HepG2 (cell line): Measurements from ENCODE around the gene PGRMC1. TPM values are rescaled to one million over a fixed set of nuclear protein-coding genes. Genes with fewer than 3 reads are reported as not detected.

ENCODE experiments used
- ATAC-seq: fragments of 200-7000 bp; cut with Tn5 transposase; 3 replicates; pipeline ENCODE4 v1.9.1; 2020; ENCODE audit warnings: mild to moderate bottlenecking, moderate library complexity
- BruUV-seq: library from RNA; stranded (reverse); fragments of 400-500 nt; replicated peaks from 2 replicates; lab custom pipeline; 2021; lab: Mats Ljungman, UMichigan
- CTCF ChIA-PET: fragments of 300-600 bp; formaldehyde crosslinking; extraction: SDS; loops from one replicate; lab custom pipeline; 2021; ENCODE audit warnings: low total read pairs, inconsistent platforms, low intra/inter-chr PET ratio; lab: Yijun Ruan, JAX
- POLR2A ChIA-PET: fragments of 350-600 bp; sonication (Branson Sonifier 250); formaldehyde crosslinking; loops from one replicate; lab custom pipeline; 2020; ENCODE audit warnings: antibody characterized with exemption, inconsistent platforms; lab: Yijun Ruan, JAX
- DNase-seq: peaks from one replicate; pipeline ENCODE4 v3.0.0-alpha.2; 2015; ENCODE audit warnings: low spot score
- FAIRE-seq: peaks from 3 replicates; lab custom pipeline; 2011; peaks lifted over from hg19 to GRCh38; lab: Jason Lieb, UNC
- H2AFZ ChIP-seq: one replicate; pipeline ENCODE4 v1.6.1; 2011; ENCODE audit warnings: low read length, inconsistent platforms
- H3K27ac ChIP-seq: fragments of 300-600 bp; 3 replicates; pipeline ENCODE4 v1.8.0; 2011; ENCODE audit warnings: mixed run types, mild to moderate bottlenecking, mixed read lengths, low read length, inconsistent platforms; ENCODE audit not compliant: insufficient read depth; ENCODE audit errors: extremely low read length
- H3K27me3 ChIP-seq, 2 experiments: fragments of 200-600 bp in 1 of 2; 2 replicates in 1 of 2; 3 replicates in 1 of 2; pipeline versions ENCODE4 v1.6.0 to v1.8.0; 2011; ENCODE audit warnings: low read length in 2 of 2, mild to moderate bottlenecking in 2 of 2, moderate library complexity in 2 of 2, inconsistent platforms in 1 of 2; ENCODE audit not compliant: insufficient read depth in 2 of 2, control insufficient read depth in 1 of 2
- H3K36me3 ChIP-seq, 2 experiments: fragments of 200-600 bp in 1 of 2; replicated peaks in 1 of 2; 2 replicates in 1 of 2; 3 replicates in 1 of 2; pipeline versions ENCODE4 v1.5.1 to v1.8.0; 2011; ENCODE audit warnings: low read length in 2 of 2, inconsistent platforms in 1 of 2; ENCODE audit not compliant: insufficient read depth in 2 of 2, control insufficient read depth in 1 of 2
- H3K4me1 ChIP-seq: 2 replicates; pipeline ENCODE4 v1.5.1; 2012; ENCODE audit warnings: low read length, inconsistent platforms; ENCODE audit not compliant: insufficient read depth
- H3K4me2 ChIP-seq: 2 replicates; pipeline ENCODE4 v1.6.0; 2011; ENCODE audit warnings: low read depth, low read length, inconsistent platforms
- H3K4me3 ChIP-seq, 3 experiments: fragments of 200-600 bp in 1 of 3; sonication (generic), shearing (Covaris generic) in 1 of 3; replicated peaks in 1 of 3; 2 replicates each; pipeline ENCODE4 v1.5.1; 2011 to 2016; ENCODE audit warnings: low read length in 3 of 3, inconsistent platforms in 2 of 3, low read depth in 2 of 3, mild to moderate bottlenecking in 2 of 3, control low read depth in 1 of 3, mixed read lengths in 1 of 3; ENCODE audit not compliant: insufficient read depth in 1 of 3
- H3K79me2 ChIP-seq: one replicate; pipeline ENCODE4 v1.6.1; 2011; ENCODE audit warnings: low read length, inconsistent platforms; ENCODE audit not compliant: insufficient read depth
- H3K9ac ChIP-seq: 2 replicates; pipeline ENCODE4 v1.6.0; 2011; ENCODE audit warnings: mild to moderate bottlenecking, low read depth, low read length, inconsistent platforms; ENCODE audit not compliant: insufficient read depth
- H3K9me3 ChIP-seq: 2 replicates; pipeline ENCODE4 v1.5.1; 2012; ENCODE audit warnings: mild to moderate bottlenecking, low read length
- H4K20me1 ChIP-seq: 2 replicates; pipeline ENCODE4 v1.6.0; 2011; ENCODE audit warnings: inconsistent platforms, mild to moderate bottlenecking, low read length, moderate library complexity; ENCODE audit not compliant: insufficient read depth
- ARNT2 ChIP-seq: sonication (generic); formaldehyde crosslinking; IDR thresholded peaks from 2 replicates; pipeline ENCODE4 v1.8.0; 2022; ENCODE audit warnings: mild to moderate bottlenecking, low read depth, missing genetic modification reagents, moderate library complexity
- HHEX ChIP-seq: IDR thresholded peaks from 2 replicates; pipeline ENCODE4 v1.6.1; 2016; ENCODE audit warnings: control low read depth
- ISX ChIP-seq: sonication (generic); formaldehyde crosslinking; conservative IDR thresholded peaks from 2 replicates; pipeline ENCODE4 v1.5.0; 2020; ENCODE audit warnings: missing genetic modification reagents
- SMAD9 ChIP-seq: sonication (generic); formaldehyde crosslinking; IDR thresholded peaks from 2 replicates; pipeline ENCODE4 v1.5.1; 2020; ENCODE audit warnings: mild to moderate bottlenecking, missing genetic modification reagents
- WGBS: methylation state at CpG from one replicate; pipeline ENCODE4 v1.1.6; 2017; ENCODE audit warnings: low lambda C conversion rate; 5-methylcytosine and 5-hydroxymethylcytosine counted together
- in situ Hi-C: cut with HindIII; loops from 2 replicates; pipeline ENCODE4 v1.10.0; 2017; ENCODE audit warnings: low pct_unique_long_range_greater_than_20kb; ENCODE audit not compliant: extremely low pct_ligation_motif_present
- intact Hi-C: fragments of 100-400 bp; cut with micrococcal nuclease; formaldehyde crosslinking; loops from one replicate; pipeline ENCODE4 v1.10.0; 2022; ENCODE audit not compliant: unreplicated experiment
- polyA plus RNA-seq, 8 experiments: library from polyadenylated mRNA; depleted of rRNA in 3 of 8; stranded (reverse) in 7 of 8; unstranded in 1 of 8; fragments of >200 nt; fragmentation: Illumina TruSeq in 4 of 8; extraction: Trizol in 4 of 8; gene quantifications; 2 replicates each; pipeline versions ENCODE4 v1.2.1 to v1.2.3, GENCODE V29; 2011 to 2016; ENCODE audit warnings: low read depth in 4 of 8, missing spikeins in 1 of 8, mixed read lengths in 1 of 8; ENCODE audit not compliant: insufficient read depth in 1 of 8
- total RNA-seq, 5 experiments: library from RNA; depleted of rRNA; stranded (reverse); fragments of >200 nt; fragmentation: Illumina TruSeq; extraction: Trizol; gene quantifications; 2 replicates each; pipeline ENCODE4 v1.2.3, GENCODE V29; 2016; ENCODE audit warnings: low read depth in 1 of 5
- TF ChIP-seq, protein P1 (sequence below): fragments of 450-650 bp; IDR thresholded peaks from 2 replicates; pipeline ENCODE4 v1.6.1; 2016
- TF ChIP-seq, protein P2 (sequence below): sonication (generic); formaldehyde crosslinking; IDR thresholded peaks from 2 replicates; pipeline ENCODE4 v1.5.1; 2020; ENCODE audit warnings: missing genetic modification reagents, mild to moderate bottlenecking, borderline replicate concordance

Gene PGRMC1
- total and polyA plus RNA-seq, 2 of the 13 experiments (the other 11 are each of a cell fraction or from before 2014, with no cell fraction given) = 44.7 to 124 TPM

DNA sequence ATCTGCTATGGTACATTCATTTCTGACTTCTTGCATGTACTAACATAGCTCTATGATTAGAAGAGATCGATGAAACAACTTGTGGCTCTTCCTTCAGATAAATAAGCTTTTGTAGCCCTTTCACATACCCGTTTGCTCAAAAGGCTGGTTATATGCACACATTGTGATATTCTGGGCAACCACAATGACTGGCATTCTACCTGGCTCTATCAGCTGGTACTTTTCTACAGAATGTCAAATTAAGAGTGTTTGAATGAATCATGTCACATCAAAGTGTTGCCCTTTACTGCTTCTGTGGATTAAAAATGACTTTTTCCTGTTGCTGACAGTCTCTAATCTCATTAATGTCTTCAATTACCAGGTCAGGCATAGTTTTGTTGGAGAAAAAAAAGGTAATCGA is 11.6 kb downstream of the PGRMC1 start:
- DNase-seq (no peak), FAIRE-seq (no peak), ATAC-seq (no peak)
- Histone ChIP-seq H4K20me1 (no peaks in the 10 kb centered on the region), H3K4me3 (no peak overlapping the region), H2AFZ (no peak overlapping the region), H3K4me1 (no peaks in the 10 kb centered on the region), H3K36me3 (peaks cover 0 to 14% of the 10 kb centered on the region in 2 experiments; a peak in 2 of 5 replicates), H3K79me2 (no peaks in the 10 kb centered on the region), H3K27me3 (no peaks in the 10 kb centered on the region), H3K9ac (no peak overlapping the region), H3K9me3 (no peaks in the 10 kb centered on the region), H3K27ac (no peak overlapping the region), H3K4me2 (no peak overlapping the region)
- BruUV-seq = no TSS peak
- in situ Hi-C loops = no loop called here
- 100% methylated on average over 3 of the region's 3 CpGs for WGBS
- POLR2A ChIA-PET = no interaction called here
- TF ChIP-seq HHEX = no peak
- TF ChIP-seq, protein P1, sequence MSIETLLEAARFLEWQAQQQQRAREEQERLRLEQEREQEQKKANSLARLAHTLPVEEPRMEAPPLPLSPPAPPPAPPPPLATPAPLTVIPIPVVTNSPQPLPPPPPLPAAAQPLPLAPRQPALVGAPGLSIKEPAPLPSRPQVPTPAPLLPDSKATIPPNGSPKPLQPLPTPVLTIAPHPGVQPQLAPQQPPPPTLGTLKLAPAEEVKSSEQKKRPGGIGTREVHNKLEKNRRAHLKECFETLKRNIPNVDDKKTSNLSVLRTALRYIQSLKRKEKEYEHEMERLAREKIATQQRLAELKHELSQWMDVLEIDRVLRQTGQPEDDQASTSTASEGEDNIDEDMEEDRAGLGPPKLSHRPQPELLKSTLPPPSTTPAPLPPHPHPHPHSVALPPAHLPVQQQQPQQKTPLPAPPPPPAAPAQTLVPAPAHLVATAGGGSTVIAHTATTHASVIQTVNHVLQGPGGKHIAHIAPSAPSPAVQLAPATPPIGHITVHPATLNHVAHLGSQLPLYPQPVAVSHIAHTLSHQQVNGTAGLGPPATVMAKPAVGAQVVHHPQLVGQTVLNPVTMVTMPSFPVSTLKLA = no peak
- intact Hi-C loops = no loop called here
- CTCF ChIA-PET = no interaction called here

DNA sequence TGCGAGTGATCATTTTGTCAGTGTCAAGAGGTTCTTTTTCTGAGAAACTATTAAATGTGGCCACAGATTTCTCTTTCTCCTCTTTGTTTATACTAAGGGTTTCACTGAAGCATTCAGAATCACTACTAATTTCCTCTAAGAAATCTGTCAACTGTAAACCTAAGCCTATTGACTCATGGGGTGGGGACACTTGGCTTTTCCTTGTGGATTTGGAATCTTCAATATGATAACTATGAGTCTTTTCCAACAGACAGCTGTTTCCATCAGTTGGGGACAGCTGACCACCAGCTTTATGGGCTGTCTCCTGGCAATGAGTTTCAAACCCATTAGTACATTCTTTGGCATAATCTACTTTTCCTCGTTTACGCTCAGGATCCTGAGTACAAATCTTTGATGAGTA is 13.8 kb downstream of the PGRMC1 start:
- no TSS peak for BruUV-seq
- DNase-seq (no peak), FAIRE-seq (no peak), ATAC-seq (no peak)
- ChIA-PET CTCF (no interaction called here), POLR2A (no interaction called here)
- Histone ChIP-seq H3K36me3 (no peaks in the 10 kb centered on the region; a peak in 1 of 5 replicates), H3K4me1 (no peaks in the 10 kb centered on the region), H4K20me1 (no peaks in the 10 kb centered on the region), H3K4me3 (no peak overlapping the region), H3K9ac (no peak overlapping the region), H3K27ac (no peak overlapping the region), H3K9me3 (no peaks in the 10 kb centered on the region), H3K27me3 (no peaks in the 10 kb centered on the region), H3K79me2 (no peaks in the 10 kb centered on the region), H2AFZ (no peak overlapping the region), H3K4me2 (no peak overlapping the region)
- intact Hi-C loops = no loop called here
- WGBS = 95% methylated on average over 3 of the region's 3 CpGs
- TF ChIP-seq, protein P2, sequence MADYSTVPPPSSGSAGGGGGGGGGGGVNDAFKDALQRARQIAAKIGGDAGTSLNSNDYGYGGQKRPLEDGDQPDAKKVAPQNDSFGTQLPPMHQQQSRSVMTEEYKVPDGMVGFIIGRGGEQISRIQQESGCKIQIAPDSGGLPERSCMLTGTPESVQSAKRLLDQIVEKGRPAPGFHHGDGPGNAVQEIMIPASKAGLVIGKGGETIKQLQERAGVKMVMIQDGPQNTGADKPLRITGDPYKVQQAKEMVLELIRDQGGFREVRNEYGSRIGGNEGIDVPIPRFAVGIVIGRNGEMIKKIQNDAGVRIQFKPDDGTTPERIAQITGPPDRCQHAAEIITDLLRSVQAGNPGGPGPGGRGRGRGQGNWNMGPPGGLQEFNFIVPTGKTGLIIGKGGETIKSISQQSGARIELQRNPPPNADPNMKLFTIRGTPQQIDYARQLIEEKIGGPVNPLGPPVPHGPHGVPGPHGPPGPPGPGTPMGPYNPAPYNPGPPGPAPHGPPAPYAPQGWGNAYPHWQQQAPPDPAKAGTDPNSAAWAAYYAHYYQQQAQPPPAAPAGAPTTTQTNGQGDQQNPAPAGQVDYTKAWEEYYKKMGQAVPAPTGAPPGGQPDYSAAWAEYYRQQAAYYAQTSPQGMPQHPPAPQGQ (CRISPR knock-in tag) = no peak
- no peak for TF ChIP-seq SMAD9
- TF ChIP-seq ARNT2 (CRISPR knock-in tag) = no peak
- TF ChIP-seq ISX (CRISPR knock-in tag) = no peak
- in situ Hi-C loops = no loop called here
